DND-41 (cell line): ENCODE data around the gene HIGD1A.
A peak's percentile ranks its signal among the peaks of the same experiment; 100 is the strongest.

Experiments used
- ATAC-seq: fragments of 200-7000 bp; cut with Tn5 transposase; 3 replicates; pipeline ENCODE4 v1.9.1; 2021; ENCODE audit warnings: low read depth; ENCODE audit not compliant: insufficient read depth
- DNase-seq: peaks from one replicate; pipeline ENCODE4 v3.0.0-alpha.2; 2020
- H2AFZ ChIP-seq: 2 replicates; pipeline ENCODE4 v1.6.0; 2012; ENCODE audit warnings: low read depth, low read length
- H3K27ac ChIP-seq: 2 replicates; pipeline ENCODE4 v1.5.1; 2012; ENCODE audit warnings: low read length, inconsistent platforms
- H3K27me3 ChIP-seq: fragments of 200-600 bp; sonication (generic); 2 replicates; pipeline ENCODE4 v1.6.0; 2012; ENCODE audit warnings: low read length, mild to moderate bottlenecking, inconsistent platforms; ENCODE audit not compliant: insufficient read depth, poor library complexity
- H3K36me3 ChIP-seq: 2 replicates; pipeline ENCODE4 v1.5.1; 2012; ENCODE audit warnings: low read length, inconsistent platforms; ENCODE audit not compliant: insufficient read depth
- H3K4me1 ChIP-seq: 2 replicates; pipeline ENCODE4 v1.5.1; 2012; ENCODE audit warnings: mild to moderate bottlenecking, low read length; ENCODE audit not compliant: insufficient read depth
- H3K4me2 ChIP-seq: 2 replicates; pipeline ENCODE4 v1.6.0; 2012; ENCODE audit warnings: mild to moderate bottlenecking, moderate library complexity, low read length, inconsistent platforms; ENCODE audit not compliant: insufficient read depth
- H3K4me3 ChIP-seq, 2 experiments: fragments of 200-600 bp in 1 of 2; shearing (Covaris generic) in 1 of 2; 2 replicates each; pipeline ENCODE4 v1.5.1; 2012 to 2016; ENCODE audit warnings: inconsistent platforms in 2 of 2, low read length in 2 of 2, mild to moderate bottlenecking in 2 of 2, low read depth in 1 of 2, moderate library complexity in 1 of 2
- H3K79me2 ChIP-seq: 2 replicates; pipeline ENCODE4 v1.6.0; 2012; ENCODE audit warnings: low read length, inconsistent platforms; ENCODE audit not compliant: insufficient read depth
- H3K9ac ChIP-seq: 2 replicates; pipeline ENCODE4 v1.6.0; 2012; ENCODE audit warnings: low read depth, mild to moderate bottlenecking, inconsistent platforms, low read length, moderate library complexity
- H3K9me3 ChIP-seq: 2 replicates; pipeline ENCODE4 v1.5.1; 2012; ENCODE audit warnings: low read length, moderate library complexity, mild to moderate bottlenecking, inconsistent platforms; ENCODE audit not compliant: insufficient read depth, severe bottlenecking
- H4K20me1 ChIP-seq: 2 replicates; pipeline ENCODE4 v1.6.0; 2012; ENCODE audit warnings: low read length; ENCODE audit not compliant: insufficient read depth
- CTCF ChIP-seq: IDR thresholded peaks from 2 replicates; pipeline ENCODE4 v1.5.1; 2012; ENCODE audit warnings: borderline replicate concordance, low read length, moderate library complexity, mild to moderate bottlenecking; ENCODE audit not compliant: poor library complexity, severe bottlenecking; ENCODE audit errors: extremely low read depth
- EZH2 ChIP-seq: IDR thresholded peaks from 3 replicates; pipeline ENCODE4 v1.6.1; 2012; ENCODE audit warnings: borderline replicate concordance, low read depth, mild to moderate bottlenecking, moderate library complexity, low read length, inconsistent platforms; ENCODE audit not compliant: severe bottlenecking

Gene HIGD1A

DNA sequence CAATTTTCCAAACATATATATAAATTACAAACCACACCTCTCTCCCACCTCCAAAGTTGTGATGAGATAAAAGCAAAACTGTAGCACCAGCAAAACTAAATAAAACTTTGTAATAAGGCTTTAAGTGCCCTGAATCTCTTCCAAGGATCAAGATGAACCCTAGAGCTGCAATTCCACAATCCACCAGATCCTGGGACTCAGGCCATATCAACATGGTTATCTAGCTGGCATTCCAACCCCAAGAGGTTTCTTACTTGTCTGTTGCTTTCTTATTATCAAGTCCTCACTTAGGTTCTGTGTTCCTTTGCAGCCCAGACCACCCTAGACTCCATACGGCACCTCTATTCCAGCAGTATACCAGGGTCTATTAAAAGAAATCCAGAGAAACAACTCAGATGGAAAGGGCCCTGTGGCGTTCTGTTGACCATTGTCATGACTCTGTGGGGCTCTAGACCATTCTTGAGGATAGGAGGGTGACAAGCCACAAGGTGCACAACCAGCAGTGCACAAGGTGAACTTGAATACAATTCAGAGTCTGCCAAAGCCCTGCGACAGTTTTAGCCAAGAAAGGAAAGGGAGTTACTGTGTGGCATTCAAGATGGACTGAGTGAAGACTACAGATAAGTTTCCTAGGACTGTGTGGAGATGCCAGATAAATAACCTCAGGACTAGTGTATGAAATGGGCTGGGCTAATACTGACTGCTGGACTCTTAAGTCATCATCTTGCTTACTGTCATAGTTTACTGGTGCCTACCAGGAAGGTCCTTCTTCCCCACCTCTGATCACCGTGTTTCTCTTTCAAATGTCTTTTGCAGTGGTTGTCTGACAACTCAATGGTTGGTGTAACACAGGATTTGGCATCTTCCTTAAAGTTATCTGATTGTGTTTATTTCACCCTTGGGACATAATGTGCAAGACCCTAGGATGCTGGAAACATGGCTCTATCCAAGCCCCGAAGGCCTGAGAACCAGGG is 32.1 kb upstream of the HIGD1A start:
- H3K4me2 ChIP-seq: no peak overlapping the region
- no peak overlapping the region for H2AFZ ChIP-seq
- H3K4me3 ChIP-seq: no peak overlapping the region
- H3K27me3 ChIP-seq: no peaks in the 10 kb centered on the region
- no peaks in the 10 kb centered on the region for H3K4me1 ChIP-seq
- no peak overlapping the region for H3K9ac ChIP-seq
- TF ChIP-seq EZH2: no peak
- H3K79me2 ChIP-seq: no peaks in the 10 kb centered on the region
- ATAC-seq (no peak), DNase-seq (no peak)
- H3K9me3 ChIP-seq: no peaks in the 10 kb centered on the region
- no peak overlapping the region for H3K27ac ChIP-seq
- no peaks in the 10 kb centered on the region for H4K20me1 ChIP-seq
- no peaks in the 10 kb centered on the region for H3K36me3 ChIP-seq

- no peak overlapping the region for H3K4me3 ChIP-seq
- DNase-seq (peak; percentile 75), ATAC-seq (peak; percentile 87)
- H3K36me3 ChIP-seq: no peaks in the 10 kb centered on the region
- peak; percentile 88 for TF ChIP-seq CTCF
- no peak for TF ChIP-seq EZH2
- H3K27me3 ChIP-seq: peaks cover 5% of the 10 kb centered on the region
- 0 out of 2 replicates have a peak overlapping the region, but pooled peaks have one; percentile 8 for H2AFZ ChIP-seq
- no peak overlapping the region for H3K9ac ChIP-seq
- H3K79me2 ChIP-seq: no peaks in the 10 kb centered on the region
- H3K27ac ChIP-seq: no peak overlapping the region
- H4K20me1 ChIP-seq: no peaks in the 10 kb centered on the region
- no peaks in the 10 kb centered on the region for H3K9me3 ChIP-seq
- H3K4me1 ChIP-seq: no peaks in the 10 kb centered on the region
- no peak overlapping the region for H3K4me2 ChIP-seq
Measured at GRCh38 chr3:42831321-42831713, 27.0 kb upstream of the HIGD1A start.

DNA sequence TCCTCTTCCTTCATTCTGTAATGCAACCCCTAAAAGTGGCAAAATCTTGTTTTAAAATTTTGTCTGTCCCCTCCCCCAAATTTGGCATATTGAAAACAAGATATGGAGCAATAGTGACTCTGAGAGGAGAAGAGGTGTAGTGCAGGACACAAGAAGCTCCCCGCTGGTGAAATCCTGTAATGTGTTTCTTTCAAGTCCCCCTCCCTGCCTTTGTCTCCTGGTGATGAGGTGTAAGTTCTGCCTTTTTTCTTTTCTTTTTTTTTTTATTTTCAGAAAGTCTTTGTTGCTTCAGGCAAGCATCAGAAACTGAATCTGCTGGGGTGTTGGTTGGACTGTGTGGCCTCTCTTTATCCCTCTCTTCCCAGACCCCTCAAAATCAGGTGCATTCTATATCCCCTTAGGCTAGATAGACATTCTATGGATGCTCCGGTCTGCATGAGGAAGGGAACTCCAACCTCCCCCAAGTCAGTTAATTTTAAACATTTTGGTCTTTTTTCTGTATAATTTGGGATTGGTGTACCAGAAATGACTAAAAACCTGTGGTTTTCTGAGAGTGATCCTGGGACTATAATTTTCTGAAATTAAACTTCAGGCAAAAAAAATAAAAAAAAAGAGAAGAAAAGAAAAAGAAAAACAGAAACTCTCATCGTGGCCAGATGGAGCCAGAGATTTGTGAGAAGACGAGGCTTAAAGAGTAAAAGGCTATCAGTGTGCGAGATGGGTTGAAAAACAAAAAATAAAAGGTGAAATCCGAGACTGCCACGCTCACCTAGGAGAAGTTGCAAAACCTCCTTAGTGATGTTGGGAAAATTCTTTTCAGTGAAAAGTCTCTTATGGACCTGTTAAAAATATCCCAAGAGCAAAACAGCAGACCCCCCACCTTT is 26.4 kb upstream of the HIGD1A start:
- no peak for DNase-seq
- no peaks in the 10 kb centered on the region for H3K9me3 ChIP-seq

More for the DNA sequence above, 26.4 kb upstream of the HIGD1A start:
- no peak for ATAC-seq
- H3K27ac ChIP-seq: no peak overlapping the region
- no peak overlapping the region for H3K9ac ChIP-seq
- no peak overlapping the region for H3K4me2 ChIP-seq
- H3K4me1 ChIP-seq: no peaks in the 10 kb centered on the region
- no peaks in the 10 kb centered on the region for H3K79me2 ChIP-seq
- TF ChIP-seq EZH2 (no peak), CTCF (peak; percentile 47)
- H2AFZ ChIP-seq: 0 out of 2 replicates have a peak overlapping the region, but pooled peaks have one; percentile 8
- peaks cover 5% of the 10 kb centered on the region for H3K27me3 ChIP-seq
- no peaks in the 10 kb centered on the region for H3K36me3 ChIP-seq
- H3K4me3 ChIP-seq: no peak overlapping the region
- no peaks in the 10 kb centered on the region for H4K20me1 ChIP-seq
